Glomerular endothelial cell (primary cell): Measurements from ENCODE around the gene FANCL. TPM values are rescaled to one million over a fixed set of nuclear protein-coding genes. Genes with fewer than 3 reads are reported as not detected.
A peak's percentile ranks its signal among the peaks of the same experiment; 100 is the strongest.
"Not testable (repeated sequence)": the region's sequence is repeated elsewhere in the genome, so short reads cannot be mapped to it uniquely, and the experiment has no call there.

Experiments
- DNase-seq: peaks from one replicate; pipeline ENCODE4 v3.0.0-alpha.2; 2011; ENCODE audit warnings: low read depth, low spot score; ENCODE audit errors: extremely low read depth
- total RNA-seq: library from RNA; depleted of rRNA; stranded (reverse); fragments of >200 nt; gene quantifications from 2 replicates; pipeline ENCODE4 v1.2.3, GENCODE V29; 2015

FANCL gene
- 9.1 and 14.8 TPM in 2 replicates for total RNA-seq

DNA sequence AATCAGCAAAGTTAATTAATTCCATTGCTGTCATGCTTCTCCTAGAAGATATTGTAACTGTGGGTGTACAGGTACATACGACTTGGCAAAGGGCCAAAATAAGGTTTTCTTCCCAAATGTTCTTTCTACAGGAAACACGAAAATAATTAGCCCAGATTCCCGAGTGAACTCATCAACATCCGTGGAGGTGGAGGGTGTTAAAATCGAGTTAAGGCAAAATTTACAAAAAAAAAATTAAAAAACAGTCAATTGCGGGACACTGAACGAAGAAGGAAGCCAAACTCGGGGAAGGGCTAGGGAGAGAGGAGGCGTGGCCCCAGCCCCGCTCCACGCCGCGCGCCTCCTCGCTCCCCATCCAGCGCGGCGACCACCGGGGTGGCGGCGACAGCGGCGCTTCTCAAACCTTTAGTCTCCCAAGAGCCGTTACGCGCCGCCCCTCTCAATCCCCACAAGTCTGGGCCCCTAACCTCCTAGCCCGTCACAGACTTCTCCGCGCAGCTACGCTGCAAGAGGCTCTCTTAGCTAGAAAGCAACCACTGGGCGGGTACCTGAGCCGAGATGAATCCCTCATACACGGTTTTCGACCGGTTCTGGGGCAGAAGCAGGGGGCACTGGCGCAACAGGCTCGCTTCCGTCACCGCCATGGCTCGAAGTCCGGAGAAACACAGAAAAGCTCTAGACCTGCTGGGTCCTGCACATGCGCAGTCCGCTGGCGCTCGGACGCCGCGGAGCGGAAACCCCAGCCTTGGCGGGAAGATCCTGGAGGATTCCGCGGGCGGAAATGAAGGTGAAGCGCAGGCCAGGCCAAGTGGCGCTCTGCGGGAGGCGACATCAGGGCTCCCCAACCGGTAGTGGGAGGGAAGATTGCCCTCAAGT lies at the start of gene FANCL:
Gene FANCL (minus strand): TSS at position 656 of the 876 bp plus-strand sequence. CDS start 12 bp downstream, at position 644.
- peak; percentile 22 for DNase-seq

DNA sequence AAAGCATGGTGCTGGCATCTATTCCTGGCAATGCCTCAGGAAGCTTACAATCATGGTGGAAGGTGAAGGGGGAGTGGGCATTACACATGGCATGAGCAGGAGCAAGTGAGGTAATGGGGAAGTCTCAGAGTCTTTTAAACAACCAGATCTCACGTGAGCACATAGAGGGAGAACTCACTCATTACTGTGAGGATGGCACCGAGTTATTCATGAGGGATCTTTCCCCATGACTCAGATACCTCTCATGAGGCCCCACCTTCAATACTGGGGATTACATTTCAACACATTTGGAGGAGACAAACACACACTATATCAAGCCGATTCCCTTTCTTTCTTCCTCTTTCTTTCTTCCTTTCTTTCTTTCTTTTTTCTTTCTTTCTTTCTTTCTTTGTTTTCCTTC lies 47.9 kb upstream of the FANCL start:
- no peak for DNase-seq

DNA sequence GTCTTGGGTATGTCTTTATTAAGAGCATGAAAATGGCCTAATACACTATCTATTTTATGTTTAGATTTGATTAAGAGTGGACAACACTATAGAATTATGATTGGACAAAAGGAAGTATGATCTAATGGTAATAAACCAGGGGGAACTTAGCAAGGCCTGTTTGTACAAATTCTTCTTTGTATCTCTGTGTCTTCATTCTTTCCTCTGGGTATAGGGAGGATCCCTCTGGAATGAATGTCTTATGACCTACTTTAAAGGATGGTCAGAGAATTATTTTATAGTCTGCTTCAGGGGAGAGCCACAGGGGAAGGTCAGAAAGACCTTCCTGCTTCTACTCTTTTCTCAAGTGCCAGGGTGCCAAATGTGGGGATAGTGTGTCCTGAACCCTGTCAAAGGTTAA lies 42.8 kb upstream of the FANCL start:
- no peak for DNase-seq

DNA sequence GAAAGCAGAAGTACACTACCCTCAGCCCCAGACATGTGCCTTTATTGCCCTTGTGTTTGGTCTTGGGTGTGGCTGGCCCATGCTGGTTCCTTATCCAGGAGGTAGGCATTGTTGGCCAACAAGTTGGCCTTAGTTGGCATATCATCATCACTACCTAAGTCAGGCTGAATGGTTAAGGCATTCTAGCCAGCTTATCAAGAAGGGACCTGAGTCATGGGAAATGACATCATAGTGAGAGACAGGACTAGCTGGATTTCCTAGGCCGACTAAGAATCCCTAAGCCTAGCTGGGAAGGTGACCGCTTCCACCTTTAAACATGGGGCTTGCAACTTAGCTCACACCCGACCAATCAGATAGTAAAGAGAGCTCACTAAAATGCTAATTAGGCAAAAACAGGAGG lies 34.0 kb upstream of the FANCL start:
- DNase-seq: not testable (repeated sequence)

DNA sequence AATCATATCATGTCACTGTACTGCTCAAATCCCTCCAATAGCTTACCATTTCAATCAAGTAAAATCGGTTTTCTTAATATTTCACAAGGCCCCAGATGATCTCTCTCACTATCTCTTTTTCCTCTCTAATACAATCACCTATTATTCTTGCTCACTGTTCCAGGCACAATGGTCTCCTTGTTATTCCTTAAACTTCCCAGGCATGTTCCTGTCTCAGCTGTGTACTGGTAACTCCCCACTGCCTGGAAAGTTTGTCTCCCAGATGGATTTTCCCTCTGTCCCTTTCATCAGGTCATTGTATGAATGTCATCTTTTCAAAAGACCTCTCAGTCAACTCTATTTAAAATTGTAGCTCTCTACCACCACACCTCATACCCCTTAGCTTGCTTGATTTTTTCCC lies 30.7 kb upstream of the FANCL start:
- no peak for DNase-seq

DNA sequence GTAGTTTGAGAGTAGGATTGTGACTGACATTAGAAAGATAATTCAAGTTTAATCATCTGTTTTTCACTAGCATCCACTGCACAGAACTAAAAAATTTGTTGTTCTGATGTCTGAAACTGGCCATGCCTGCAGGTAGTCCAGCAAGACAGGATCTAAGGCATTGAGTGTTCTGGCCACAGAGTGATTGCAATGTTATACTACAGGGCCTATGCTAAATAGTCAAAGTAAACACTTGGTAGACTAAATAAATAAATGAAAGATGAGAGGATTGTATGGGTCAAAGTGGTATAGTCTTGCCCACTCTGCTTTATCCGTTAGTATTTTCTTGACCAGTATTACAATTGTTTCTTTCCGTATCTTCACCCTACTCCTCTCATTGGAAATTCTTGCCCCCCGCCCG lies 27.6 kb upstream of the FANCL start:
- DNase-seq: no peak

DNA sequence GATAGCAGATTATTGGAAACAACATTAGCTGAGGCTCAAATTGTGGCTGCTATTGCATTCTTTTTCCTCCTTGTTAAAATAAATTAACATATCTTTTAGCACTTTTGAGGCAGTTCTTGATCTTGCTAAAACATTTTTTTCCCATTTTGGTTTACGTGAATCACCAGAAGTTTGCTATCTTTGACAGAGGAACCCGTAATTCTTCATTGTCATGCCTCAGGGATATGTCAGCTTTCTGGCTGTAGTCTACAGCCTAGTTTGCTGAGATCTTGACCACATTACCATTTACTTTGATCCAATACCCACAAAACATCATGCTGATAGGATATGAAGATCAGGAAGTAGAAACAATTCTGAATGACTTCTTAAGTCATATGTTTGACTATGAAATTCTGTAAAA lies 25.1 kb upstream of the FANCL start:
- no peak for DNase-seq

DNA sequence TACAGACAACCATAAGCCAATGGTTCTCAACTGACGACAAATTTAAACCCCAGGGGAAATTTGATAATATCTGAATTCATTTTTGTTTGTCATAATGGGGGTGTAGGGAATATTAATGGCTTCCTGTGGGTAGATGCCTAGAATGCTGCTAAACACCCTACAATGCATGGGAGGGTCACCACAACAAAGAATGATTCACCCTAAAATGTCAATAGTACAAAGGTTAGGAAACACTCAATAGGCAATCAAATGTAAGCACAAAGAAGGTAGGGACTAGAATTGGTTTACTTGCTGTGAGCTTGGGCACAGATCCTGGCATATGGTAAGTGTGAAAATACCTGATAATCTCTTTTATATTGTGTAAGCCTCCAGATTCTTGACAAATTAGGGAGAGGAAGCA lies 20.1 kb upstream of the FANCL start:
- DNase-seq: no peak

DNA sequence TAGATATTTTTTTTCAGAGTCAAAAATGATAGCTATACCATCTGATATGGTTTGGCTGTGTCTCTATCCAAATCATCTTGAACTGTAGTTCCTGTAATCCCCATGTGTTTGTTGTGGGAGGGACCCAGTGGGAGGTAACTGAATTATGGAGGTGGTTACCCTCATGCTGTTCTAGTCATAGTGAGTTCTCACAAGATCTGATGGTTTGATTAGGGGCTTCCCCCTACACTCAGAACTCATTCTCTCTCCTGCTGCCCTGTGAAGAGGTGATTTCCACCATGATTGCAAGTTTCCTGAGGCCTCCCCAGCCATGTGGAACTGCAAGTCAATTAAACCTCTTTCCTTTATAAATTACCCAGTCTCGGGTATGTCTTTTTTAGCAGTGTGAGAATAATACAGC lies 17.3 kb upstream of the FANCL start:
- DNase-seq: not testable (repeated sequence)

DNA sequence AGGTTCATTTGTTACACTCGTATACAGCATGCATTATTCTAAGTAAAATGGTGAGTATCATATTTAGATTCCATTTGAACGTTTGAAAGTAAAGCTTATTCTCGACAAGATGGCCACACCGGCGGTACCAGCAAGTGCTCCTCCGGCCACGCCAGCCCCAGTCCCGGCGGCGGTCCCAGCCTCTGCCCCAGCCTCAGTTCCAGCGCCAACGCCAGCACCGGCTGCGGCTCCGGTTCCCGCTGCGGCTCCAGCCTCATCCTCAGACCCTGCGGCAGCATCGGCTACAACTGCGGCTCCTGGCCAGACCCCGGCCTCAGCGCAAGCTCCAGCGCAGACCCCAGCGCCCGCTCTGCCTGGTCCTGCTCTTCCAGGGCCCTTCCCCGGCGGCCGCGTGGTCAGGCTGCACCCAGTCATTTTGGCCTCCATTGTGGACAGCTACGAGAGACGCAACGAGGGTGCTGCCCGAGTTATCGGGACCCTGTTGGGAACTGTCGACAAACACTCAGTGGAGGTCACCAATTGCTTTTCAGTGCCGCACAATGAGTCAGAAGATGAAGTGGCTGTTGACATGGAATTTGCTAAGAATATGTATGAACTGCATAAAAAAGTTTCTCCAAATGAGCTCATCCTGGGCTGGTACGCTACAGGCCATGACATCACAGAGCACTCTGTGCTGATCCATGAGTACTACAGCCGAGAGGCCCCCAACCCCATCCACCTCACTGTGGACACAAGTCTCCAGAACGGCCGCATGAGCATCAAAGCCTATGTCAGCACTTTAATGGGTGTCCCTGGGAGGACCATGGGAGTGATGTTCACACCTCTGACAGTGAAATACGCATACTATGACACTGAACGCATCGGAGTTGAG lies 10.4 kb upstream of the FANCL start:
- not testable (repeated sequence) for DNase-seq

DNA sequence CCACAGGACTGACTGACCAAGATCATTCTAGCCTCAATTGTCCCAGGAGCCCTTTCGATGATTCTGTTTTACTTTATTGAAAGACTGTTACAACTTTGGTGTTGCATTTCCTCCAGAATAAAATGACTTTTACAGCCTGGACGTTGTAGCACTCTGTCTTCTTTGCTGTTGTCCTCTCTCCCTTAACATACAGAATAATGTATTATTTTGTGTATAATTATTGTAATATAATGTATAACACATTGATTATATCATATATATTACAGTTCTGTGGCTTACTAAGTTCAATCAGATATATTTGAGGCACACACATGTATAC lies 380 bp upstream of the FANCL start:
- no peak for DNase-seq

DNA sequence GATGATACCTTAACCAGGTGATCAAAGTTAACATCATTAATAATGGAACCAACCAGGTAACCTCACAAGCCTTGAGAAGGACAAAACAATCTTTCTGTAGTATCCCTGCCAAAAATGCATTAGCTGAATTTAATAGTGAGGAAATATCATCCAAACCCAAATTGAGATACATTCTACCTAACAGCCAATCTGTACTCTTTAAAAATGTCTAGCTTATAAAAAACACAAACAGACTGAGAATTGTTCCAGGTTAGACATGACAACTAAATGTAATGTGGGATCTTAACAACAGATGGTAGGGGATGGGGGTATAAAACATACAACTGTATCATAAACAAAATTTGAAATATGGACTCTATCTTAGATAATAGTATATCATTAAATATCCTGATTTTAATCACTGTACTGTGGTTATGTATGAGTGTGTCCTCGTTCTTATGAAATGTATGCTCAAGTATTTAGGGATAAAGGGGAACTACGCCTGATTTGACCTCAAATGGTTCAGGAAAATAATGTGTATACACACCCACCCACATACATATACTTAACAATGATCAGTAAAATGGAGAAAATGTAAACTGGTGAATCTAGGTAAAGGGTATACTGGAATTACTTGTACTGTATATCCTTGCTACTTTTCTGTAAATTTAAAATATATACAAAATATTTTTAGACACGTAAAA lies 1.7 kb downstream of the FANCL start:
- no peak for DNase-seq

DNA sequence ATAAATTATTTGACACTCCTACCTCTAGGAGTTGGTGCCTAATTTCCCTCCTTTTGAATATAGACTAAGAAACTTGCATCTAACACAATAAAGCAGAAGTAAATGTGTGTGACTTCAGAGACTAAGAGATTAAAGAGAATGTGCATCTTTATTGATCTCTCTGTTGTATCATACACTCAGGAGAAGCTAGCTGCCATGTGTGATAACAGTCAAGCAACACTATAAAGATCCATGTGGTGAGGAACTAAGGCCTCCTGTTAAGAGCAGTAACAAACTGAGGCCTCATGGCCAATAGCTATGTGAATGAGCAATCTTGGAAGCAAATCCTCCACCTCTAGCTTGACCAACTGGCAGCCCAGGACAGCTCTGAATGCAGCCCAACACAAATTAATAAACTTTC lies 3.4 kb downstream of the FANCL start:
- no peak for DNase-seq

DNA sequence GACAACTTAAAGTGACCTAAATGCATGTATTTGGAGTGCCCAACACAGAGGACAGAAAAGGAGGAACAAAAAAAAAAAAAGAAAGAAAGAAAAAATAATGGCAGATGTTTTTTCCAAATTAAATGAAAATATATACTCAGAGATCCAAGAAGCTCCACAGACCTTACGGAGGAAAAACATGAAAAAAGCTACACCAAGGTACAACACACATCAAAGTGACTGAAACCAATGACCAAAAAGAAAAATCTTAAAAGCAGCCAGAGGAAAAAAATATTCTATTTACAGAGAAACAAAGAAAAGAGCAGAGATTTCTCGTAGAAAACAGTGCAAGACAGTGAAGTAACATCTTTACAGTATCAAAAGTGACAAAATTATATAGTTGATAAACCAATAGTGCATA lies 5.1 kb downstream of the FANCL start:
- DNase-seq: no peak

DNA sequence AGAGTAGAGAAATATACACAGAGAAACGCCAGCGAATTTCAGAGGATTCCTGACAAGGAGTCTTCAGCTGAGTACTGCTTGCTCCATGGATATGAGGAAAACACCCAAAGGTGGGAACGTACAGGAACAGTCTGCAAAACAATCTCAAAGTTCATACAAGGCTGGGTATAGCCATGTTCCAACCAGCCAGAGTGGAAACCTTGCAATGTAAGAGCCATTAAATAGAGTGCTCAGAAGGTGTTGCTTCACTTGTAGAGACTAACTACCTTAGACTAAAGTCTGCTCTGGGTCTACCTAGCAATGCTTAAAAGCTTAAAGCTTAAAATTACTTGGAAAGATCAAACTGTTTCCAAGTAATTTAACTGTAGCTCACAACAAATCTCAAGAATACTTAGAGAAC lies 6.0 kb downstream of the FANCL start:
- DNase-seq: no peak

DNA sequence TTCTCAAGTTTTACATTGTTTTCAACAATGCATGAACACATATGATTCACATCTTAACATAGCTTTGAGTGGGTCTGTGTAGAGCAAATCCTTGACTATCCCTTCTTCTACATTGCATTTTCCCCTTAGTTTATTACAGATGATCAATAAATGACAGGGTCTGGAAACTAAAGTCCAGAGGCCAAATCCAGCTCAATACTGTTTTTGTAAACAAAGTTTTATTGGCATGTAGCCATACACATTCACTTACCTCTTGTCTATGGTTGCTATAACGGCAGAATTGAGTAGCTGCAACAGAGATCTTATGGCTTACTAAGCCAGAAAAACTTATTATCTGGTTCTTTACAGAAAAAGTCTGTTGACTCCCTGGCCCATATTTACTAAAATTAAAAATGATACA lies 12.8 kb downstream of the FANCL start:
- no peak for DNase-seq

DNA sequence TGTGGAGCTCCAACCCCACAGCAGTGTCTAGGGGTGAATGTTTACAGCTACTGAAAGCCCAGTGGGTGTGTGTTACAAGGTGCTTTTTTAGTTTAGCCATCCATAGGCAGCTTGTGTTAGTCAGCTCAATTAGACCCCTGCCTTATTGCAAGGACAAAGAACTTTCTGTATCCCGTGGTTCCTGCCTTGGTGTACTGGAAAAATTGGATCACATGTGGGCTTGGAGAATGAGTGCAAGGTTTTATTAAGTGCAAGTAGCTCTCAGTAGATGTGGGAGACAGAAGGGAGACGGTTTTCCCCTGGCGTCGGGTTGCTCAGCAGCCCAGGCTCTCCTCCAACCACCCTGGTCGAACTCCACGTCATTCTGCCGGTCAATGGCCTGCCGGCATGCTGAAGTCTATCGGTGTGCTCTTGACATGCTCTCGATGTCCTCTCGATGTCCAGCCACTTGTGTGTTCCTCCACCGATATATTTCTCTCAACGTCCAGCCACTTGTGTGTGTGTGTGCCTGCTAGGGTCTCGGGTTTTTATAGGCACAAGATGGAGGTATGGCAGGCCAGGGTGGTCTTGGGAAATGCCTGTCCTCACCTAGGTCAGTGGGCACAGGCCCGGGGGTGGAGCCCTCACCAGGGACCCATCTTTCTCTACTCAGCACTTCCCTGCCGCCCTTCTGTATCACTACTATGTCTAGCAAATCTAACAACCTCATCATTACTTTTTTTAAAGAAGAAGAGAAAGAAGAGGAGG lies 13.8 kb downstream of the FANCL start:
- no peak for DNase-seq

DNA sequence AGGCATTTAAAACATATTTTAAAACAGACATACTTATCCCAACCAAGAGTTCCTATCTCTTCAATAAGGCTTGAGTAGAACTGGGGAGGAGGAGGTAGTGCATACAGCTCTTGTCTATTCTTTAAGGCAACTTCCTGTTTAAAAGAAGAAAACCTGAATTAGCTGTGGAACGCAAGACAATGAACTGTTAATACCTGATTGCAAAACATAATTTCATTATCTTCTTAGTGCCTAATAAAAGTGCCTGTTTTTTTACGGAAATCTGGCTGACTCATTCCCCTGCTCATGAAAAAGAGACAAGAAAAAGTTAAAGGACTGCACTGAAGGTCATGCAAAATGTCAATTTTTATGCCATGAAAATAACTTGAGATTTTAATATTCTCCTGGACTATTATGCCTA lies 19.2 kb downstream of the FANCL start:
- no peak for DNase-seq

DNA sequence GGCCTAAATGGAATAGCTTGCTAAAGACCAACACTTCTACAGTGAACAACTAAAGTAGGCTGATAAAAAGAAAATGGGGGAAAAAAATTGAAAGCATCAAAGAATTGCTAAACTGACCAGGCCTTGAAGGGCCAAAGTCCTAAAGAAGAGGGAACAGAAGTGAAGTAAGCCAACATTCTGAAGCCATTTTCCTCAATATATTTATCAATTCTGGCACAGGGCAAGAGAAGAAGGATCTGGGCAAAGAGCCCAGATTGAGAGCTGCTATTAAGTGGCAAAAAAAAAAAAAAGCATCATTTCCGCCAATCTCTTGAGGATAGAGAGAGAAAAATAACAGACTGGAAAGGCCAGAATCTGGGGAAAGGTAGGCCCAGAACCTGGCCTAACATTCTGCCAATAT lies 25.7 kb downstream of the FANCL start:
- no peak for DNase-seq

DNA sequence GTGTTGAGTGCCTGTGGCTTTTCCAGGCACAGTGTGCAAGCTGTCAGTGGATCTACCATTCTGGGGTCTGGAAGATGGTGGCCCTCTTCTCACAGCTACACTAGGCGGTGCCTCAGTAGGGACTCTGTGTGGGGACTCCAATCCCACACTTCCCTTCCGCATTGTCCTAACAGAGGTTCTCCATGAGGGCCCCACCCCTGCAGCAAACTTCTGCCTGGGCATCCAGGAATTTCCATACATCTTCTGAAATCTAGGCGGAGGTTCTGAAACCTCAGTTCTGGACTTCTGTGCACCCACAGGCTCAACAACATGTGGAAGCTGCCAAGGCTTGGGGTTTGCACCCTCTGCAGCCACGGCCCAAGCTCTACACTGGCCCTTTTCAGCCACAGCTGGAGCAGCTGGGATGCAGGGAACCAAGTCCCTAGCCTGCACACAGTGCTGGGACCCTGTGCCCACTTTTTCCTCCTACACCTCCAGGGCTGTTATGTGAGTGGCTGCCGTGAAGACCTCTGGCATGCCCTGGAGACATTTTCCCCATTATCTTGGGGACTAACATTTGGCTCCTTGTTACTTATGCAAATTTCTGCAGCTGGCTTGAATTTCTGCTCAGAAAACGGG lies 30.1 kb downstream of the FANCL start:
- DNase-seq: not testable (repeated sequence)
